RWPE2 (cell line): Measurements from ENCODE around the gene COMMD10.

Experiments
- ATAC-seq: fragments of 200-7000 bp; cut with Tn5 transposase; 3 replicates; pipeline ENCODE4 v1.9.1; 2021; ENCODE audit warnings: low read depth
- DNase-seq: peaks from one replicate; pipeline ENCODE4 v3.0.0-alpha.2; 2020; ENCODE audit warnings: low spot score
- H3K27ac ChIP-seq: fragments of 450-650 bp; 2 replicates; pipeline ENCODE4 v1.5.1; 2017; ENCODE audit warnings: mild to moderate bottlenecking; ENCODE audit not compliant: poor library complexity, severe bottlenecking
- H3K27me3 ChIP-seq: fragments of 250-450 bp; sonication (Bioruptor Pico); 2 replicates; pipeline ENCODE4 v1.5.1; 2021; ENCODE audit warnings: mild to moderate bottlenecking, moderate library complexity; ENCODE audit not compliant: insufficient read depth, poor library complexity, severe bottlenecking
- H3K36me3 ChIP-seq: fragments of 250-450 bp; sonication (Bioruptor Pico); 2 replicates; pipeline ENCODE4 v1.5.1; 2020; ENCODE audit warnings: low read depth, mild to moderate bottlenecking, moderate library complexity
- H3K4me1 ChIP-seq: fragments of 250-450 bp; sonication (Bioruptor Pico); 2 replicates; pipeline ENCODE4 v1.5.1; 2021; ENCODE audit warnings: mild to moderate bottlenecking, moderate library complexity; ENCODE audit not compliant: insufficient read depth, poor library complexity, severe bottlenecking
- H3K4me3 ChIP-seq: fragments of 250-450 bp; sonication (Bioruptor Pico); 2 replicates; pipeline ENCODE4 v1.5.1; 2021; ENCODE audit warnings: mild to moderate bottlenecking, moderate library complexity; ENCODE audit not compliant: severe bottlenecking
- H3K9me3 ChIP-seq: fragments of 250-450 bp; sonication (Bioruptor Pico); 2 replicates; pipeline ENCODE4 v1.5.1; 2021; ENCODE audit warnings: mild to moderate bottlenecking, moderate library complexity; ENCODE audit not compliant: severe bottlenecking
- TF ChIP-seq, protein P1 (sequence below): fragments of 450-650 bp; IDR thresholded peaks from one replicate; pipeline ENCODE4 v1.5.1; 2017; ENCODE audit warnings: mild to moderate bottlenecking, moderate library complexity; ENCODE audit not compliant: poor library complexity, severe bottlenecking

The COMMD10 gene

DNA sequence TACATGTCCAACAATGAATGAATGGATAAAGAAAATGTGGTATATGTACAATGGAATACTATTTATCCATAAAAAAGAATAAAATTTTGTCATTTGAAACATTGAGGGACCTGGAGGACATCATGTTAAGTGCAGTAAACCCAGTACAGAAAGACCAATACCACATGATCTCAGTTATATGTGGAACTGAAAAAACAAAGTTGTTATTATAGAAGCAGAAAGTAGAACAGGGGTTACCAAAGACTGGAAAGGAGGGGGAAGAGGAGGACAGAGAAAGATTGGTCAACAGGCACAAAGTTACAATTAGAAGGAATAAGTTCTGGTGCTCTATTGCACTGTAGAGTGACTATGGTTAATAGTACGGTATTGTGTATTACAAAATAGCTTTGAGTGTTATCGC is 256.0 kb downstream of the COMMD10 start:
- Histone ChIP-seq H3K9me3 (peaks cover under 1% of the 10 kb centered on the region), H3K27ac (no peak overlapping the region), H3K4me1 (no peaks in the 10 kb centered on the region), H3K36me3 (no peaks in the 10 kb centered on the region), H3K4me3 (no peak overlapping the region), H3K27me3 (no peaks in the 10 kb centered on the region)
- TF ChIP-seq, protein P1, sequence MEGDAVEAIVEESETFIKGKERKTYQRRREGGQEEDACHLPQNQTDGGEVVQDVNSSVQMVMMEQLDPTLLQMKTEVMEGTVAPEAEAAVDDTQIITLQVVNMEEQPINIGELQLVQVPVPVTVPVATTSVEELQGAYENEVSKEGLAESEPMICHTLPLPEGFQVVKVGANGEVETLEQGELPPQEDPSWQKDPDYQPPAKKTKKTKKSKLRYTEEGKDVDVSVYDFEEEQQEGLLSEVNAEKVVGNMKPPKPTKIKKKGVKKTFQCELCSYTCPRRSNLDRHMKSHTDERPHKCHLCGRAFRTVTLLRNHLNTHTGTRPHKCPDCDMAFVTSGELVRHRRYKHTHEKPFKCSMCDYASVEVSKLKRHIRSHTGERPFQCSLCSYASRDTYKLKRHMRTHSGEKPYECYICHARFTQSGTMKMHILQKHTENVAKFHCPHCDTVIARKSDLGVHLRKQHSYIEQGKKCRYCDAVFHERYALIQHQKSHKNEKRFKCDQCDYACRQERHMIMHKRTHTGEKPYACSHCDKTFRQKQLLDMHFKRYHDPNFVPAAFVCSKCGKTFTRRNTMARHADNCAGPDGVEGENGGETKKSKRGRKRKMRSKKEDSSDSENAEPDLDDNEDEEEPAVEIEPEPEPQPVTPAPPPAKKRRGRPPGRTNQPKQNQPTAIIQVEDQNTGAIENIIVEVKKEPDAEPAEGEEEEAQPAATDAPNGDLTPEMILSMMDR, result no peak
- DNase-seq, result no peak
- ATAC-seq, result no peak
